Body of pancreas (tissue), 4 donors: Measurements from ENCODE around the gene HELZ2.

Experiments used
- POLR2A ChIP-seq, 3 donors: fragments of 450-650 bp; IDR thresholded peaks; one replicate each; pipeline ENCODE4 v1.6.1; 2016; ENCODE audit warnings: antibody characterized with exemption in 3 of 3, mild to moderate bottlenecking in 2 of 3
- TF ChIP-seq, protein P1 (sequence below), 7 experiments: fragments of 450-650 bp in 4 of 7; fragments of 200-600 bp in 3 of 7; sonication (generic) in 3 of 7; IDR thresholded peaks; one replicate each; pipeline ENCODE4 v1.5.1; 2016 to 2019; ENCODE audit warnings: antibody characterized with exemption in 7 of 7

DNA sequence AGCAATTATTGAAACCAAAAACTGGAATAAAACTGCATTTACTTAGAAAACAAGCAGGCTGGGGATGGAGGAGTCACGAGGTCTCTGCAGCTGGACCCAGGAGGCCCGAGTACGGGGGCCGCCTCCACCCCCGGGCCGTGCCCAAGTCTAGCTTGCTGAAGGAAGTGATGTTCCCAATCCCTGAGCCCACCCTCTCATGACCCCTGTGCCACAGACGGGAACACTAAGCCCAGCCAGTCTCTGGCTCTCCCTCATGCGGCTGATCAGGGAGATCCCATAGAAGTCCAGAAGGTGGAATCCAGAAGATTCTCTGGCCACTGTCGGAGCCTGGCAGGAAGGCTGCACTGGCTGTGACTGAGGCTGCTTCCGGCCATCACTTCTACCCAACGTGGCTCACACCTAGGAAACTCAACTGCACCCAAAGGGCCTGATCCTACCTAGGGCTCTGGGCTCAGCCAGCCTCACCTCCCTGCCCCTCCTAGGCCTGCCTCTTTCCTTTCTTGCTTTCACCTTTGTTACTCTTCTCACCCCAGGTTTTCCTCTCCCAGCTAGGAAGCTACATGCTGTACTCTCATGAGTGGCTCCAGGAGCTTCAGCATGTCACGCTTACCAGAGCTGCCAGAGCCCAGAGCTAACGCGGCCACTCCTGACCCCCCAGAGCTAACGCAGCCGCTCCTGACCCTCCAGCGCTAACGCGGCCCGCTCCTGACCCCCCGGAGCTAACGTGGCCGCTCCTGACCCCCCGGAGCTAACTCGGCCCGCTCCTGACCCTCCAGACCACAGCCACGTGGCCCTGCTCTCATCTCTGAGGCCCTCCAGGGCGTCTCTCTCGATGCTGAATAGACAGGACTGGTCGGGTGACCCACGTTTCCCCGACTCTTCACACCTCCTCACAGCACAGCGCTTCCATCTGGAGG is 24.7 kb upstream of the HELZ2 start:
- TF ChIP-seq, protein P1, sequence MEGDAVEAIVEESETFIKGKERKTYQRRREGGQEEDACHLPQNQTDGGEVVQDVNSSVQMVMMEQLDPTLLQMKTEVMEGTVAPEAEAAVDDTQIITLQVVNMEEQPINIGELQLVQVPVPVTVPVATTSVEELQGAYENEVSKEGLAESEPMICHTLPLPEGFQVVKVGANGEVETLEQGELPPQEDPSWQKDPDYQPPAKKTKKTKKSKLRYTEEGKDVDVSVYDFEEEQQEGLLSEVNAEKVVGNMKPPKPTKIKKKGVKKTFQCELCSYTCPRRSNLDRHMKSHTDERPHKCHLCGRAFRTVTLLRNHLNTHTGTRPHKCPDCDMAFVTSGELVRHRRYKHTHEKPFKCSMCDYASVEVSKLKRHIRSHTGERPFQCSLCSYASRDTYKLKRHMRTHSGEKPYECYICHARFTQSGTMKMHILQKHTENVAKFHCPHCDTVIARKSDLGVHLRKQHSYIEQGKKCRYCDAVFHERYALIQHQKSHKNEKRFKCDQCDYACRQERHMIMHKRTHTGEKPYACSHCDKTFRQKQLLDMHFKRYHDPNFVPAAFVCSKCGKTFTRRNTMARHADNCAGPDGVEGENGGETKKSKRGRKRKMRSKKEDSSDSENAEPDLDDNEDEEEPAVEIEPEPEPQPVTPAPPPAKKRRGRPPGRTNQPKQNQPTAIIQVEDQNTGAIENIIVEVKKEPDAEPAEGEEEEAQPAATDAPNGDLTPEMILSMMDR (IDR thresholded peaks at IDR 0.05), result no peak
- TF ChIP-seq POLR2A (IDR thresholded peaks at IDR 0.05), result no peak
